ENCODE data around the gene C1orf122.
"Not testable (repeated sequence)": the region's sequence is repeated elsewhere in the genome, so short reads cannot be mapped to it uniquely, and the experiment has no call there.

C1orf122 gene

GRCh38 chr1:37807555-37808368 is at the start of gene C1orf122, which contains the start of gene YRDC:
Gene C1orf122 (plus strand): TSS chr1:37807790. CDS start chr1:37808405, 615 bp downstream.
Gene YRDC (minus strand): TSS chr1:37808208. CDS start chr1:37808180, 28 bp downstream.
- DNase-seq, result peak; percentile 95

- DNase-seq, result no peak
These were observed 48.1 kb upstream of the C1orf122 start for GRCh38 chr1:37759451-37759850.

GRCh38 chr1:37761416-37762095 is 46.0 kb upstream of the C1orf122 start:
- no peak for DNase-seq

DNA sequence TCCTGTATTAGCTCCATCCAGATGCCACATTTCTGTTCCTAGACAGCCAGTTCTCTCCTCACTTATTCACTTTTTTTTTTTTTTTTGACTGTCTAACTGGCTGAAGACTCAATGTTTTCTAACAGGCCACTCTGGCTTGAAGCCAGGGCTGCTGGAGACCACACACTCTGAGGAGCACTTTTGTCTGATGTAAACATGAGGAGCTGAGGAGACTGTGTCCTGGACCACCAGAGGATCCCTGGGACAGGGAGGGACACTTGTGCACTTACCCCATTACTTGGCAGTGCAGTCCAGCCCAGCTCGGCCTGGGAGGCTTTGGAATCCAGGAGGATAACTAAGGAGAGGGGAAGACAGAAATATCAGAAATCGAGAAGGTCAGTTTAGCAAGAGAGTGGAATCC is 45.1 kb upstream of the C1orf122 start:
- no peak for DNase-seq

- no peak for DNase-seq
These were observed 43.7 kb upstream of the C1orf122 start for GRCh38 chr1:37763791-37764413.

- DNase-seq, result no peak
These were observed 43.2 kb upstream of the C1orf122 start for GRCh38 chr1:37764414-37764825.

DNA sequence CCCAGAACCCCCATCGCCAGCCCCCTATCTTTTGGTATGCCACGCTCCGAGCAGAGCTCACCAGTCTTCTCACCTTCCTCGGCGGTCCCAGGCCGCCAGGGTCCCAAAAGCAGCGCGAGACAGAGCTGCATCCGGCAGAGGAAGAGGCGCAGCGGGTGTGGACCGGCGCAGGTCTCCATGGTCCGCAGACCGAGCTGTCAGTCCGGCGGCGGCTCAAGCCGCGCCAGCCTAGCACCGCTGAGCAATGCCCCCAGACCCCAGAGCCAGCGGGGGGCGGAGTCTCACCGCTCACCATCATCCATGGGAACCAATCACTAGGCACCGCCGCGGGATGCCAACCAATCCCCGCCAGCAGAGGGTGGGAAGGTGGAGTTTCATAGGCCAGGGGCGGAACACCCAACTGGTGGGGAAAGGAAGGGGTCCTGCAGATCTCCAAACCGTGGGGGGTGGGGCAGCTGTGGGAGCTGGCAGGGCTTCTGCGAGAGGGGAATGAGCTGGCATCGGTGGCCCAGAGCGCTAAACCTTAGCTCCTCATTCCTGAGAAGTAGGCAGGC is 42.6 kb upstream of the C1orf122 start, which contains the start of gene EPHA10:
EPHA10 (minus strand) TSS at position 233 of the 554 bp plus-strand sequence; CDS start at position 179, 54 bp downstream.
- no peak for DNase-seq

DNA sequence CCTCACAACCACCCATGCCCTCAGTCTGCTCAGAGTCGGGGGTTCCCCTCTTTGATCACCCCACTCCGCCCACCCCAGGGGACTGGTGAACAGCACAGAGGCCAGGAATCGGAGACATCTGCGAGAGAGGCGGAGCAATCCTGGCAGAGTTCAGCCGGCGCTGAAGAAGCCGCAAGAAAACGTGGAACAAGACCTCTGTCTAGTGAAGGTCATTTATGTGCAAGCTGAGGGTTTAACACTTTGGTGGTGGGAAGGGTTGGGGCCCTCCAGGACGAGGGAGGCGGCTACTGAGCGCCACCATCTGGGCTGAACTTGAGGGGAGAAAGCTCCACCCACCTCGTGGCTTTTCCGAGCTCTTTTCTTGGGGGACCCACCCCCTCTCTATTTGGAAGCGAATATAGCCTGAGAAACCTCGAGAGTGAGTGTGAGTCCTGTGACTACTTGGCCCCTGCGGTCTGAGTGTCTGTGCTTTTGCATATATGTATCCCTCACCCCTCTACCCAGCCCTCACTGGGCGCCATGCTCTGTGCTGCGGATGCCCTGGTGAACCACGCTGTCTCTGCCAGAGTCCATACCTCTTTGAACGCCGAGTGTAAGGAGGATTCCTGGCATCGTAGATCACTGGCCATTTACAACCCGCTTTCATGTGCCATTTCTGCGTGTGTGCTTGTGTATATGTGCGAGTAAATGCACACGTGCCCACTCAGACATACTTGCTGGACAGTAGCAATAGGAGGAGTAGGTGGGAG is 41.5 kb upstream of the C1orf122 start:
- no peak for DNase-seq

- DNase-seq, result no peak
These were observed 40.1 kb upstream of the C1orf122 start for GRCh38 chr1:37767488-37767887.

DNA sequence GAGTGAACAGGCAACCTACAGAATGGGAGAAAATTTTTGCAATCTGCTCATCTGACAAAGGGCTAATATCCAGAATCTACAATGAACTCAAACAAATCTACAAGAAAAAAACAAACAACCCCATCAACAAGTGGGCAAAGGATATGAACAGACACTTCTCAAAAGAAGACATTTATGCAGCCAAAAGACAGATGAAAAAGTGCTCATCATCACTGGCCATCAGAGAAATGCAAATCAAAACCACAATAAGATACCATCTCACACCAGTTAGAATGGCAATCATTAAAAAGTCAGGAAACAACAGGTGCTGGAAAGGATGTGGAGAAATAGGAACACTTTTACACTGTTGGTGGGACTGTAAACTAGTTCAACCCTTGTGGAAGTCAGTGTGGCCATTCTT is 36.1 kb upstream of the C1orf122 start:
- DNase-seq, result not testable (repeated sequence)

- DNase-seq, result no peak
These were observed 30.6 kb upstream of the C1orf122 start for GRCh38 chr1:37776946-37777516.

DNA sequence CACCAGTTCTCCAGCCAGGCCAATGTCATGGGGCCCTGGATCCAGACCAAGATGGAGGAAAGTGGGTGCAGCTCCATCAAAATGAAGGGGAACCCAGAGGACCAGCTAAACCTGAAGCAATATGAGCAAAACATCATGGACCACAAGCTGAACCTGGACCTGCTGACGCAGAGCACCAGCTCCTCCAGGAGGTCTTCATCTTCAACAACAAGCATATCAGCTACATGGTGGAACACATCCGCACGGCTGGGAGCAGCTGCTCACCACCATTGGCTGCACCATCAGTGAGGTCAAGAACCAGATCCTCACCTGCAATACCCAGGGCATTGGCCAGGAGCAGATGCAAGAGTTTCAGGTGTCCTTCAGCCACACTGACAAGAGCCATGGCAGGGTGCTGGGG is 28.9 kb upstream of the C1orf122 start:
- DNase-seq, result no peak

DNA sequence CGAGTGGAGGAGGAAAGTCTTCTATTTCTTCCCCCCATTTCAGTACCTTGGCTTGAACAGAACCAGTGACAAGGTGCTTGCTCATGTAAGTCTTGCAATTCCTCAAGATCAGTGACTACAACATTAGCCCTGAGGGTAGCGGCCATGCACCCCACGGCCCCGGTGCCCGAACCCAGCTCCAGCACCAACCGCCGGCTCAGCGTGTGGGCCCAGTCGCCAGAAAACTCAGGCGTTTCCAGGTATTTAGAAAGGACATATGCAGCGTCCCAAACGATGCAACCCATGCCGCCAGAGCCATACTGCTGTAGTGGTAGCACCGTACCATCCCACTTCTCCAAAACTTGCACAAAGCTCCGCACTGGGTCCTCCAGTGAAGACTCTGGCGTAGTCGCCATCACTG is 25.1 kb upstream of the C1orf122 start:
- no peak for DNase-seq

- no peak for DNase-seq
These were observed 14.5 kb upstream of the C1orf122 start for GRCh38 chr1:37792943-37793686.

- DNase-seq, result peak; percentile 28
These were observed 13.7 kb upstream of the C1orf122 start, which contains the start of gene MANEAL for GRCh38 chr1:37793773-37794371. Gene MANEAL (plus strand): TSS chr1:37793847. CDS start chr1:37794183, 336 bp downstream.

- DNase-seq, result no peak
These were observed 12.9 kb upstream of the C1orf122 start for GRCh38 chr1:37794372-37795339.

GRCh38 chr1:37795340-37796125 is 12.1 kb upstream of the C1orf122 start:
- peak; percentile 47 for DNase-seq

GRCh38 chr1:37797750-37798345 is 9.7 kb upstream of the C1orf122 start:
- no peak for DNase-seq

All from CD4-positive, alpha-beta T cell treated with Interleukin-6 for 4 hours (primary cell).